Calu3 (cell line): Measurements from ENCODE around the gene KIF21B. TPM values are rescaled to one million over a fixed set of nuclear protein-coding genes. Genes with fewer than 3 reads are reported as not detected.

Source experiments
- BruUV-seq: library from RNA; stranded (reverse); fragments of 400-500 nt; replicated peaks from 2 replicates; lab custom pipeline; 2021; lab: Mats Ljungman, UMichigan
- CTCF ChIA-PET: fragments of 300-600 bp; sonication (Branson Sonifier 250); formaldehyde crosslinking; loops from one replicate; lab custom pipeline; 2022; ENCODE audit warnings: antibody characterized with exemption; lab: Charles Lee
- DNase-seq: peaks from one replicate; pipeline ENCODE4 v3.0.0; 2022
- H3K27ac Mint-ChIP-seq: one replicate; pipeline ENCODE4 v1.8.0; 2022; ENCODE audit warnings: mixed read lengths; ENCODE audit not compliant: unreplicated experiment
- H3K27me3 Mint-ChIP-seq: one replicate; pipeline ENCODE4 v1.8.0; 2022; ENCODE audit warnings: mixed read lengths; ENCODE audit not compliant: unreplicated experiment
- H3K36me3 Mint-ChIP-seq: one replicate; pipeline ENCODE4 v1.8.0; 2022; ENCODE audit warnings: mild to moderate bottlenecking, moderate library complexity, mixed read lengths; ENCODE audit not compliant: insufficient read depth, unreplicated experiment
- H3K4me1 Mint-ChIP-seq: one replicate; pipeline ENCODE4 v1.8.0; 2022; ENCODE audit warnings: mild to moderate bottlenecking, low read depth, mixed read lengths; ENCODE audit not compliant: unreplicated experiment
- H3K4me3 Mint-ChIP-seq: one replicate; pipeline ENCODE4 v1.8.0; 2022; ENCODE audit warnings: mild to moderate bottlenecking, low read depth, moderate library complexity, mixed read lengths; ENCODE audit not compliant: unreplicated experiment
- H3K9me3 Mint-ChIP-seq: one replicate; pipeline ENCODE4 v1.8.0; 2022; ENCODE audit warnings: low read depth, mixed read lengths; ENCODE audit not compliant: unreplicated experiment
- intact Hi-C: fragments of 100-400 bp; cut with micrococcal nuclease; formaldehyde crosslinking; loops from one replicate; pipeline ENCODE4 v1.10.0; 2022; ENCODE audit not compliant: unreplicated experiment
- total RNA-seq: library from RNA; stranded (reverse); gene quantifications from 2 replicates; pipeline ENCODE4 v1.2.3, GENCODE V29; 2022
- TF ChIP-seq, protein P1 (sequence below): fragments of 200-600 bp; IDR thresholded peaks from one replicate; pipeline ENCODE4 v1.8.0; 2022; ENCODE audit warnings: antibody characterized with exemption; ENCODE audit not compliant: unreplicated experiment

KIF21B gene
- total RNA-seq, 1 experiment from 2014 or later, result 6.7 TPM

DNA sequence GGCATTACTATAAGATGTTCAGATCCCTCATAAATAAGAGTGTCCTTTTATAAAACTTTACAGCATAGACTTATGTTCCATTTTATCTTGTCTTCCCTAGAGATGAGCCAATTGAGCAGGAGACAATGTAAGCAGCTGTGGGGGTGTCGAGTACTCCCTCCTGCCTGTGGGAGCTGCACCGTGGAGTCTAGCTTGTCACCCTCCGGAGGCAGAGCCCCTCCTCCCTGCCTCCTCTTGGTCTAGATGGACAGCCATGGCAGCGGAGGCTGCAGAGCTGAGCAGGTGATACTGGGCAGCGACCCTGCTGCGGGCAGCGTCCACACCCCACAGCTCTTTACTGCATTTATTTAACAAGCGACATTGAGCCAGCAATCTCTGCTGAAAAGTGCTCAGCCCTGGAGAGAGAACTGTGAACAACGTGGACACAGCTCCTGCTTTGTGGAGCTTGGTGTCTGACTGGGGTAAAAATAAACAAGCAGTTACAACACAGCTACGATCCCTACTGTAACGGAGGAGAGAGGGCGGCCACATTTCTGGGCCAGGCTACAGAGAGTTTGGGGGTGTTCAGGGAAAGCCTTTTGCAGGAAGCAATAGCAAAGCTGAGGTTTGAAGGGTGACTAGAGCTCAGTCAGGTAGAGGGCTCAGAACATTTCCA is 12.8 kb upstream of the KIF21B start:
- no peaks in the 10 kb centered on the region for H3K36me3 Mint-ChIP-seq
- H3K27me3 Mint-ChIP-seq, result peaks cover 6% of the 10 kb centered on the region
- H3K4me3 Mint-ChIP-seq, result no peak overlapping the region
- CTCF ChIA-PET, result interaction anchor here (1.1 to 1.5 kb wide), 3 partner anchors 11 to 65 kb away, joined by 3 to 4 read pairs (median 4); no protein-coding TSS in a partner anchor
- no TSS peak for BruUV-seq
- TF ChIP-seq, protein P1, sequence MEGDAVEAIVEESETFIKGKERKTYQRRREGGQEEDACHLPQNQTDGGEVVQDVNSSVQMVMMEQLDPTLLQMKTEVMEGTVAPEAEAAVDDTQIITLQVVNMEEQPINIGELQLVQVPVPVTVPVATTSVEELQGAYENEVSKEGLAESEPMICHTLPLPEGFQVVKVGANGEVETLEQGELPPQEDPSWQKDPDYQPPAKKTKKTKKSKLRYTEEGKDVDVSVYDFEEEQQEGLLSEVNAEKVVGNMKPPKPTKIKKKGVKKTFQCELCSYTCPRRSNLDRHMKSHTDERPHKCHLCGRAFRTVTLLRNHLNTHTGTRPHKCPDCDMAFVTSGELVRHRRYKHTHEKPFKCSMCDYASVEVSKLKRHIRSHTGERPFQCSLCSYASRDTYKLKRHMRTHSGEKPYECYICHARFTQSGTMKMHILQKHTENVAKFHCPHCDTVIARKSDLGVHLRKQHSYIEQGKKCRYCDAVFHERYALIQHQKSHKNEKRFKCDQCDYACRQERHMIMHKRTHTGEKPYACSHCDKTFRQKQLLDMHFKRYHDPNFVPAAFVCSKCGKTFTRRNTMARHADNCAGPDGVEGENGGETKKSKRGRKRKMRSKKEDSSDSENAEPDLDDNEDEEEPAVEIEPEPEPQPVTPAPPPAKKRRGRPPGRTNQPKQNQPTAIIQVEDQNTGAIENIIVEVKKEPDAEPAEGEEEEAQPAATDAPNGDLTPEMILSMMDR, result no peak
- no peaks in the 10 kb centered on the region for H3K4me1 Mint-ChIP-seq
- intact Hi-C loops, result no loop called here
- no peak for DNase-seq
- H3K9me3 Mint-ChIP-seq, result no peaks in the 10 kb centered on the region
- no peak overlapping the region for H3K27ac Mint-ChIP-seq

DNA sequence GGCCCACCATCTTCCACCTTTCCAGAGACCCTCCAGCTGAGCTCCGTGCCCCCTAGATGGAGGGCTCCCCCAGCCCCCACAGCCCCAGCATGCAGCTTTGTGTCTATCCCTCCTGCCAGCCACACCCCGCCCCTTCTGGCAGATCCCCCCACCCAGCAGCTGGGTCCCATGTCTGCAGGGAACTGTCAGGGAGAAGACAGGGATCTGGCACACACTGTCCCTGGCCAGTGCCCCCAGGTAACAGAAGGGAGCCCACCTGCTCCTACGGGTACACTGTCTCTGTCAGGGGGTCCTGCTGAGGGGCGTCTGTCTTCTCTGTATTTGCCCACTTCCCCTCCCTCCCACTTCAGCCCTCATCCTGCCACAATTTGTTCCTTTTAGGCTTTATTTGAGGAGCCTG is 11.2 kb upstream of the KIF21B start:
- TF ChIP-seq, protein P1, result no peak
- BruUV-seq, result no TSS peak
- no peak for DNase-seq
- peaks cover 19% of the 10 kb centered on the region for H3K27me3 Mint-ChIP-seq
- no peaks in the 10 kb centered on the region for H3K9me3 Mint-ChIP-seq
- H3K4me1 Mint-ChIP-seq, result no peaks in the 10 kb centered on the region
- CTCF ChIA-PET, result interaction anchor here (0.6 to 1.3 kb wide), 3 partner anchors 9 to 280 kb away, joined by 3 to 4 read pairs (median 3); no protein-coding TSS in a partner anchor
- no peak overlapping the region for H3K27ac Mint-ChIP-seq
- no peak overlapping the region for H3K4me3 Mint-ChIP-seq
- no peaks in the 10 kb centered on the region for H3K36me3 Mint-ChIP-seq
- intact Hi-C loops, result no loop called here

DNA sequence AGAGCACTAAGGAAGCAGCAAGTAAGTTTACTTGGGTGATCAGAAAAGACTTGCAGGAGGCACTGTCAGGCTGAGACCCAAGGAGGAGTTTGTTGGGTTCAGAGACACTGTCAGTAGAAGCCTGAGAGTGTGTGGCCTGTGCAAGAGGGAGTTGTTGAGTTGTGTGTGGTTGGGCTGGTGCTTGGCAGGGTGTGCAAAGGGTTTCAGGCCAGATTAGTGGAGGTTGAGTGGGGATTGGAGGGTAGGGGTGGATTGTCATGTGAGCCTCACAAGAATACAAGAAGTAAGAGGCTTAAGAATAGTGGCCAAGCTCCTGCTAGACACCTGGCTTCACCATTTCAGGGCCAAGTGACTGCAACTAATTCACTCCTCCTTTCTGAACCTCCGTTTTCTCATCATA is 8.9 kb upstream of the KIF21B start:
- BruUV-seq, result no TSS peak
- Mint-ChIP-seq H3K27me3 (peaks cover 19% of the 10 kb centered on the region), H3K4me3 (no peak overlapping the region), H3K4me1 (no peaks in the 10 kb centered on the region), H3K27ac (no peak overlapping the region), H3K36me3 (no peaks in the 10 kb centered on the region), H3K9me3 (no peaks in the 10 kb centered on the region)
- intact Hi-C loops, result no loop called here
- TF ChIP-seq, protein P1, result no peak
- CTCF ChIA-PET, result no interaction called here
- no peak for DNase-seq

DNA sequence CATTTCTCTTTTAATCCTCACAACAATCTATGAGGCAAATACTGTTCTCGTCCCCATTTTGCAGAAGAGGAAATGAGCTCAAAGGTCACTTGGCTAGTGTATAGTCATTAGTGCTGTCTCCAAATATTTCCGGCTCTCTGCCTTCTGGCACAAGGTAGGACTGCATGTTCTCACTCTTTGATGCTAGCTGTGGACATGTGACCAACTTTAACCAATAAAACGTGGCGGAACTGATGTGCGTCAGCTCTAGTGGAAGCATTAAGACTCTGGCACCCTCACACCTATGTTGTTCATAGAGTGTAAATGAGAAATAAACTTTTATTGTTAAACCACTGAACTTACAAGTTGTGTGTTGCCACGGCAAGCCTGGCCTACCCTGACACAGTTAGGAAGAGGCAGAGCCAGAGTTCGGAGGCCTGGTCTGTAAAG is 5.0 kb upstream of the KIF21B start:
- intact Hi-C loops, result no loop called here
- Mint-ChIP-seq H3K4me3 (no peak overlapping the region), H3K27ac (no peak overlapping the region), H3K9me3 (no peaks in the 10 kb centered on the region), H3K27me3 (peaks cover 27% of the 10 kb centered on the region), H3K36me3 (no peaks in the 10 kb centered on the region), H3K4me1 (no peaks in the 10 kb centered on the region)
- CTCF ChIA-PET, result interaction anchor here (0.9 to 1.9 kb wide), 3 partner anchors 9 to 57 kb away, joined by 4 to 6 read pairs (median 6); no protein-coding TSS in a partner anchor
- TF ChIP-seq, protein P1, result no peak
- no peak for DNase-seq
- no TSS peak for BruUV-seq
